ENCODE data around the gene P4HB.

The P4HB gene

DNA sequence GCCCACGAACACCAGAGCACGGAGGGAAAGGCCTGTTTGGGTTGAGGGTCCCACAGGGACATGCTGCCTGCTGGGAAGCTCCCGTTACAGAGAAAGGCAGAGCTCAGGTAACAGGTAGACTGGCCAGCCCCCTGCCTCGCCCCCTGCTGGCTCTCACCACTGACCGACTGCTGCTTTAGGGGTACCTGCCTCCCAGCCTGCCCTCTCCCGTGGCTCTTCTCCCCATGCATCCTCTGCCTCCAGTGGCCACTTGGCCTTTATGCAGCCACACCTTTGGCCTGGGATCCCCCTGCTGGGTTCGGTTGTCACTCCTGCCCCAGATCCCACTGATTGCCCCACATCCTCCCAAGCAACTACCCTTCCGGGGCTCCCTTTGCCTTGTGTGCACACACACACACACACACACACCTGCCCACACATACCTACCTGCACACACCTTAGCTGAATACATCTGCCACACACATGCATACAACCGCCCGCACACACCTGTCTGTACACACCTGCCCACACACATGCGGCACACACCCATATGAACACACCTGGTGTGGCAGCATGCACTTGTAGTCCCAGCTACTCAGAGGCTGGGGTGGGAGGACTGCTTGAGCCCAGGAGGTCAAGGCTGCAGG is 34.4 kb downstream of the P4HB start:
- ChIA-PET POLR2A (ENCODE audit: low non-redundant PET) (no interaction called here), CTCF (interaction anchor here (0.6 to 0.9 kb wide), 4 partner anchors 18 to 911 kb away, joined by 3 to 5 read pairs (median 4); no protein-coding TSS in a partner anchor)
- TF ChIP-seq CTCF (conservative IDR thresholded peaks at IDR 0.05; ENCODE audit: low read depth) = no peak
- peak overlapping the region; percentile 24 for H3K27ac ChIP-seq
- no peak for DNase-seq (ENCODE audit: low spot score)

DNA sequence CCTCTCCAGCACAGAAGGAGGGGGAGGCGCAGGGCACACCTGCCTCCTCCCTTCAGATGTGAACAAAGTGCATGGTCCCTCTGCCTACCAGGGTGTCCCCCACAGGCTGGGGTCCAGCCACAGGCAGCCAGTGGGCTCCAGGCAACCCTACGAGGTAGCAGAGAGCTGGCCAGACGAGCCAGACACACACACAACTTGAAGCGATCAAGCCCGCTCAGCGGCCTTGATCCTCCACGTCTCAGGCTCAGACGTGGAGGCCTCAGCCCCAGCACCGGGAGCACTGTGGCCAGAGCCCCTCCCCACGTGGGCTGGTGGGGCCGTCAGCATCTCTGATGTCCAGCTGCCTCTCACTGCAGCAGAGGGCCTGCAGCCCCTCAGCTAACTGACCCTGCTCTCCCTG is 35.7 kb downstream of the P4HB start:
- ChIA-PET CTCF (interaction anchor here (0.6 kb wide), 2 partner anchors 10 to 23 kb away, joined by 3 to 6 read pairs; no protein-coding TSS in a partner anchor), POLR2A (ENCODE audit: low non-redundant PET) (no interaction called here)
- no peak for DNase-seq (ENCODE audit: low spot score)
- peak overlapping the region; percentile 24 for H3K27ac ChIP-seq
- TF ChIP-seq CTCF (conservative IDR thresholded peaks at IDR 0.05; ENCODE audit: low read depth) = no peak

DNA sequence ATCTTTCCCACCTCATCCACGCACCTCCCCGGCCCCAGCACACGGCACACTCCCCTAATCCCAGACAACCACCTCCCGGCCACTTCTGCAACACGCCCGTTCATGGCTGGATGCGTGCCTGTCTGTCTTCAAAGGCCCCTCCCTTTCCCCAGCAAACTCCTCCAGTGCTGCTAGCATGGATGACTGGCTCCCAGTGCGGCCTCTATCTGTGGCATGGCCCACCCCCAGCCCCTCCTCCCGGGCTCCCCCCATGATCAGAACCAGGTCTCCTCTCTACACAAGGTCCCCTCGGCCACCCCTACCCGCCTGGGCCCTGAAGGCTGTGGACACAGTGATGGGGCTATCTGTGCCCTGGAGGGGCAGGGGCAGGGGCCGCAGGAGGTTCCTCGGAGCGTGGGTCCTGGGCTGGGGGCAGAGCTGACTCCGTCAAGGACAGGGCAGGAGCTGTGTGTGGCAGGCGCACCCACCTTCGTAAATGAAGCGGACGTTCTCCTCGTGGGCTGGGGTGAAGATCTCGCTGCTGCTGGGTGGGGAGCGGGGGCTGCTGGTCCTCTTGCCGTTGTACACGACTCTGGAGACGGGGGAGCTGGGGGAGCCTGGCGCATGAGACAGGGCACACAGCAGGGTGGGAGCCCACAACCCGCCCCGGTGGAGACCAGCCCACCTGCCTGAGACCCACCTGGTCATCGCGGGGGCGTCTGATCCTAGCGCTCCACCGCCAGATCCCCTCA is 36.4 kb downstream of the P4HB start:
- H3K27ac ChIP-seq = peak overlapping the region; percentile 55; the same call in 1 of the 2 replicates
- ChIA-PET CTCF (no interaction called here), POLR2A (ENCODE audit: low non-redundant PET) (interaction anchor here (0.6 kb wide), 1 partner anchor 113 kb away, joined by 6 read pairs; no protein-coding TSS in a partner anchor)
- DNase-seq (ENCODE audit: low spot score) = no peak
- TF ChIP-seq CTCF (conservative IDR thresholded peaks at IDR 0.05; ENCODE audit: low read depth) = no peak

DNA sequence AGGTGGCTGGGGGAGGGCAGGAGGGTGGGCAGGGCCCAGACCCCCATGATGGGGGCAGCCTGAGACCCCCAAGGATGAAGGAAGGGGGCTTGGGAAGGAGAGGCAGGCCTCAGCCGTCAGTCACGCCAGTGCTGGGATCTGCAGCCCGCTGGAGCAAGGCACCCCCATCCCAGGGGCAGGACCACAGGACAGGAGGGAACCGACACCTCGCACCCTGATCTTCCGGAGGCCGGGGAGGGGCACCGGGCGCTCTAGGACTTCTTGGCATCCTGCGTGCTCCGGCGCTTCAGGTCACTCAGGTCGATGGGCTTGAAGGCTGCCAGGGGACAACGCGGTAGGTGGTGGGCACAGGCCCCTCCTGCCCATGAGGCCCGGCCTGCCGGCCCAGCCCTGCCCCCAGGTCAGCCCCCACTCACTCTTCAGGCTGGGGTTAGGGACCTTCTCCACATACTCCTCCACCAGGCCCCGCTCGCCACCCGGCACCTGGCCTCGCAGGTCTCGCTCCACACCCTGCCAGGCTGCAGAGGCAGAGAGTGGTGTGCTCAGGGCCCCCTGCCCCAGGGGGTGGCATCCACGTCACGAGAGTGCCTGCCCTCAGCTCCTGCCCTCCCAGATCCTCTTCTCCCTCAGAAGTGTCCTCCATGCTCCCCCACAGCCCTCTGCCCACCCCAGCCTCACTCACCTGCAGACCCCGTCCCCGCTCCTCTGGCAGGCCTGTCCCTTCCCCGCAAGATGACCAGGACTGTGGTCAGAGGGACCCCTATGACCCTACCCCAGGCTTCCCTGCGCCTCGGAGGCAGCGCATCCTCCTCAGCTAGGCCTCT is 37.1 kb downstream of the P4HB start:
- ChIA-PET CTCF (interaction anchor here (1.2 to 1.4 kb wide), 2 partner anchors 11 to 87 kb away, joined by 3 read pairs; no protein-coding TSS in a partner anchor), POLR2A (ENCODE audit: low non-redundant PET) (interaction anchor here (0.6 kb wide), 1 partner anchor 112 kb away, joined by 6 read pairs; no protein-coding TSS in a partner anchor)
- no peak for TF ChIP-seq CTCF (conservative IDR thresholded peaks at IDR 0.05; ENCODE audit: low read depth)
- DNase-seq (ENCODE audit: low spot score) = no peak
- H3K27ac ChIP-seq = peak overlapping the region; percentile 55

- peak overlapping the region; percentile 55 for H3K27ac ChIP-seq
- no peak for TF ChIP-seq CTCF (conservative IDR thresholded peaks at IDR 0.05; ENCODE audit: low read depth)
- no peak for DNase-seq (ENCODE audit: low spot score)
- ChIA-PET CTCF (interaction anchor here (0.6 to 1.4 kb wide), 5 partner anchors 10 to 1514 kb away, joined by 3 read pairs; no protein-coding TSS in a partner anchor), POLR2A (ENCODE audit: low non-redundant PET) (no interaction called here)
These were observed 38.1 kb downstream of the P4HB start for GRCh38 chr17:81822312-81822637.
